NCI-H187 treated with DMSO at 0.1 percent for 48 hours (cell line): Measurements from ENCODE around the gene CYB561D2.
A peak's percentile ranks its signal among the peaks of the same experiment; 100 is the strongest.

Experiments used
- DNase-seq: peaks from one replicate; lab custom pipeline; 2025; lab: John Stamatoyannopoulos, UW

The CYB561D2 gene

DNA sequence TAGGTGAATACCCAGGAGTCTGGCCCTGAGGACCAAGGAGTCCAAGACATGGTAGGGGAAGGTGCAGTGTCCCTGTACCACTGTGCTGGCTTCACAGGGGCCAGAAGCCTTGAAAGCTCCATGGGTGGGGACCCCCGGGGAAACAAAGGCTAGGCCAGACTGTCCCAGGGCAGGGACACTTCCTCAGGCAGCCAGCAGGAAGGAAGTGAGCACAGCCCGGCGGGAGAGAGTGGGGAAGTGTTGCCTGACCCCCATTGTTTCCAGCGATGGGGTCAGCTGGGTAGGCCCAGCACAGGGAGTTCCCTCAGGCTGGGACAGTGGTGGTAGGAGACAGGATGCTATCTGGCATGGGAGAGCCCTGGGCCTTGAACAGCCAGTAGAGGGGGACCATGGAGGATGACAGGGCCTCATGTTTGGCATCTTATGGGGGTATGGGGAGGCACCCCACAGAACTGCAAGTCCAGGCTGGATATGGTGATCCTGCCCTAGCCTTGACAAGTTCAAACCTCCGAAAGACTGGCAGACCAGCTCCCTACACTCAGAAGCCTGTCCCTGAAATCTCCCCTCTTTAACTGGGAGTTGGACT is 27.0 kb upstream of the CYB561D2 start:
- no peak for DNase-seq

DNA sequence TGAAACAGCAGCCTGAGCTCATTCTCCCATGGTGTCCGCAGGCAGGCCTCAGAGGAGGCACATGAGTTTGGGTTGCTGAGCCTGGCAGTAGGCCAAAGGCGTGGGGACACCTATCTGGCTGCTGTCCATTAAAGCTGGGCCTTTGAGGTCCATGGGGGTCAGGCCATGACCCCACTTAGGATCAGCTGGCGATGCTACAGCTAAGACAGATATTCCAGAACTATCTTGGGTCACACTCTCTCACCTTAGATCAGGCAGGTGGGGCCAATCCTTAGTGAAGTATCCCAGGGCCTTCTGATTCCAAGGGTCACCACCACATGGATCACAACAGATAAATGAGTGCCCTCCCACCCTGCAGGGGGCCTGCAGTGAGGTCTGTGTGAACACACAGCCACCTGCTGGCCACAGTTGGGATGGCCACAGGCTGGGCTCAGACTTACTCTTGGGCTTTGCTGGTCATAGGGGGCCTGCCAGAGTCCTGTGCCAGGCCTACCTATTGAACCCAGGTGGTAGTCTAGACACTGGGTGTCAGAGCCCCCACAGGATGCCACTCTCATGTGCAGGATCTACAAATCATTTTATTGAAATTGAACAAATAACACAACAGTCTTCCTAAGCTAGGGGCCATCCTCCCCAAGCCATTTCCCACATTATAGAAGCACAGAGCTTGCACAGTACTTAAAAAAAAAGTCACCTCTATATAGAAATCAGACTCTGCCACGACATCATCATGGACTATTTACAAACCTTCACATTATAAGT is 26.1 kb upstream of the CYB561D2 start:
- no peak for DNase-seq

DNA sequence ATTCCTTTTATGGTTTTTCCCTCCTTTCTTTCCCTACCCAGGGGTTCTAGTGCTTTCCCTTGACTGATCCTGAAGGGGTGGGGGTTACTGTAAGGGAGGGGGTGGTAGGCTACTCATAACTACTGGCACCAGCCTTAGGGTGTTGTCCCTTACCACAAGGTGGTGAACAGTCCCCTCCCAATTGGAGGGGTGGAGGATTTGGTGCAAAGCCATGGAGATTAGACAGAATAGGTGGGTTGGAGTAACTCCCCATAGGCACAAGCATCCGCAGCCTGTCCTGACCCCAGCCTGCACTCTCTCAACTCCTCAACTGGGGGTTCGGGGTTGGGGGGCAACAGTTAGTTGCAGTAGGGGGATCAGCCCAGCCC is 25.6 kb upstream of the CYB561D2 start:
- DNase-seq: no peak

DNA sequence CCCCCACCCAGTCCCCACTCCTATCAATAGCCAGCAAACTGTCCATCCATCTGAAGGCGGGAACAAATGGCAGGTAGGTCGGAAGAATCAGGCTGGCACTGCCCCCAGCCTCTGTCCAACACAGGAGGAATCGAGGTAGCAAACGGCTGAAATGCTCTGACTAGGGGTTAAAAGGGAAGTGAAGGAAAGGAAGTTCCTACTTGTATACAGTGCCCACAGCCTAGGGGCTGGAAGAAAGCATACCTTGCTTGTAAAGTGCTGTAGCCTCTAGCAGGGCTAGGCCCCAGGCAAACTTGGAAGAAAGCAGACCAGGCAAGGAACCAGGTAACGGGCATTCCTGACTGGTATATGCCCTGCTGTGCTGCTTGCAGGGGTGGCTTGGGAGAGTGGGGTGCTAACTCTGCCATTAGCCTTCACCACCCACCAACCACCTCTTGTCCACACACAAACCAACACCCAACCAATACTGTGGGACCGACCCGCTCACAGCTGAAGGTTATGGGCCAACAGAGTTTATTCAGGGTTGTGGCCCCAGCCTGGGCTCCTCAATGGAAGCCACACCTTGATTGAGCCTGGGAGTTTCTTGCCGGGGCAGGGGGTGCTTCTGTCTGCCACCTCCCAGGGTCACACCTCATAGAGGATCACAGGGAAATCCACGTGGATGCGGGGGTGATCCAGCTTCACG is 25.0 kb upstream of the CYB561D2 start:
- no peak for DNase-seq

DNA sequence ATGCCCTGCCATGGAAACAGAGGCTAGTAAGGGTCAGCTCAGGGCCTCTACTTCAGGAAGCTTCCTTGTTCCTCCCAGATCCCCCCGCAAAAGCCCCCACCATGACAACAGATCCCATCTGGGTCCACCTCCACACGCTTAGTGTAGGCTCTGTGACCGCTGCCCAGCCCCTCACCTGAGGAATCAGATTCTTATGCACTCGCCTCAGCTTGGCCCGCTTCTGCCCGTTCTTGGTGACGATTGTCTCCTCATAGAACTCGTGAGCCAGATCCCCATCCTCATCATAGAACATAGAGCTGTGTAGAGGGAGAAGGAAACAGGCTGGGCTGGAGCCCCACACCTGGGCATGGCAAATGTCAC is 24.5 kb upstream of the CYB561D2 start:
- DNase-seq: no peak

DNA sequence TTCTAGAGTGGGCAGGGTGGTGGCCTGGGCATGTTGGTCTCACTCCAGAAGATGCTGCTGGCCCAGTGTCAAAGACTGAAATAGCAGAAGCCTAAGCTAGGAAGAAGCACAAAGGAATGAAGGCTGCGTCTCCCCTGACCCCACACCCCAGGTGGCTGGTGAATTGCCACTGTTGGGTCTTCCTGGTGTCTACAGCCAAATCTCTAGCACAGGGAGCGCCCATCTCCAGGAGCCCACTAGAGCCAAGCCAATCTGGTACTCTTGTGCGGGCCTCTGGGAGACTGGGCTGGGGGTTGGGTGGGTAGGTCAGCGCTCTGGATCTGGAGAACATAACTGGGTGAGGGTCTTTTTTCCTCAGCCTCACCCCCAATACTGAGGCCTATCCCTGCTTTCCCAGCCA is 23.5 kb upstream of the CYB561D2 start:
- no peak for DNase-seq

DNA sequence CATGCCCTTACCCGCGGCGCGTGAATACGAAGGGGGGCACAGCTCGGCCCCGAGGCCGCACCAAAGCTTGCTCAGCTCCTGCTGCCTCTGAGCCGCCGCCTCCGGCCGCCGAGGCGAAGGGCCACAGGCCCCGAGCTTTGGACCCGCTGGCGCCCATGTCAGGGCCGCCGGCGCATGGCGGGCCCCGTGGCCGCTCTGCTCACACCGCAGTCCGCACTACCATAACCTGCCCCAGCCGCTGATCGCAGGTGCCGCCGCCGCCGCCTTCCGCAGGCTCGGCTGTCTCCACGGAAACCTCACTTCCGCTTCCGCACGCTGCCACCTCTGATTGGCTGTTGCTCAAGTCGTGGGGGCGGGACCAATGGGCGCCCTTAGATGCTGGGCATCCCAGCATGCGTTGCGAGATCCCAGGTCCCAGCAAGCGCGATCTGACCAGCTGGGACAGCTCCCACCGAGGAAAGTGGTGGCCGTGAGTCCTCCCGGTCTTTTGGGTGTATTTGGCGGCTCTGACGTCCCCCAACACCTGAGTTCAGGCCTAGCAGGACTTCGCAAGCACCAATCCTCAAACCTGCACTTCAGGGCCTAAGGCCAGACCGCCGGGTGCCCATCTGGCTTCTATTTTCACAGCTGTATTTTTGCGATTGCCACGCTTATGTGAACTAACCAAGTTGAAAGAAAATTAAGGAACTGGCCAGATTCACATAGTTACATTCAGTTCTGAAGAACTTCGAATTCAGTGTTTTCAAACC is 22.5 kb upstream of the CYB561D2 start, which contains the start of gene TUSC2:
Gene TUSC2, minus strand, starts transcription at position 281 of the 749 bp plus-strand sequence. Its CDS starts 124 bp downstream, at position 157.
- peak; percentile 42 for DNase-seq

DNA sequence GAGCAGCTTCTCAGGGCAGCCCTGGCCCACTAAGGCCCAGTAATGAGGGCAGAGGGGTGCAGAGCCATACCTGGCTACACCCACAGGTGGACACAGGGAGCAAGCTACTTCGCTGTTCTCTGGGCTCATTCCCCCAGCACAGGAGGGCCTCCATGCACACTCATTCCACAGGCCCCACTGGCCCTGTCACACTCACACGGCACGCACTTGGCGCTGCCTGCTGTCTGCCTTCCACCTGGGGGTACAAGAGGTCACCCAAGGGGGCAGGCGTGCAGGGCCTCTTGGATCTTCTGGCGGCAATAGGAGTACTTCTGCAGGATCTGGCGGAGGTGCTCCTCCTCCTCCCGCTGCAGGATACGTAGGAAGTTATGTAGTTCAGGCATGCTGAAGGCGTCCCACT is 20.3 kb upstream of the CYB561D2 start:
- no peak for DNase-seq

DNA sequence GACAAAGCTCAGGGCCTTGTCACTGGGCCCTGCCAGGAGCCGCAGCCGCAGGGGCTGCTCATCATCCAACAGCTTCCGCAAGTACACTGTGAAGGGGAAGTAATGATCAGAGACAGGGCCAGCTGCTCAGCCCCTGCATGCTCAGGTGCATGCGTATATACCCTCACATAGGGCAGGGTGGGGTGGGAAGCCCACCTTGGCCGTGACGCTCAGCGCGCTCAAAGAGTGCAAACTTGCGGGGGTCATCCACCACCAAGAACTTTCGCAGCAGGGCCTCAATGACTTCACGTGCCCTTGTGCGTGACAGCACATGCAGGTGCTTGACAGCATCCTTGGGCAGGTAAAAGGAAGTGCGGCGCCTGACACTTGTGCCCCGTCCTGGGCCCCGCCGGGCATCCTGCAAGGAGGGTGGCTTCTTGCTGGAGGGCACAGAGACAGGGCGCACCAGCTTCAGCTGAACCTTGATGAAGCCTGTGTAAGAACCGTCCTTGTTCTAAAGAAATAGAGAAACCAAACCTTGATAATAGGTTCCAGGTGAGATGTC is 19.2 kb upstream of the CYB561D2 start:
- no peak for DNase-seq

DNA sequence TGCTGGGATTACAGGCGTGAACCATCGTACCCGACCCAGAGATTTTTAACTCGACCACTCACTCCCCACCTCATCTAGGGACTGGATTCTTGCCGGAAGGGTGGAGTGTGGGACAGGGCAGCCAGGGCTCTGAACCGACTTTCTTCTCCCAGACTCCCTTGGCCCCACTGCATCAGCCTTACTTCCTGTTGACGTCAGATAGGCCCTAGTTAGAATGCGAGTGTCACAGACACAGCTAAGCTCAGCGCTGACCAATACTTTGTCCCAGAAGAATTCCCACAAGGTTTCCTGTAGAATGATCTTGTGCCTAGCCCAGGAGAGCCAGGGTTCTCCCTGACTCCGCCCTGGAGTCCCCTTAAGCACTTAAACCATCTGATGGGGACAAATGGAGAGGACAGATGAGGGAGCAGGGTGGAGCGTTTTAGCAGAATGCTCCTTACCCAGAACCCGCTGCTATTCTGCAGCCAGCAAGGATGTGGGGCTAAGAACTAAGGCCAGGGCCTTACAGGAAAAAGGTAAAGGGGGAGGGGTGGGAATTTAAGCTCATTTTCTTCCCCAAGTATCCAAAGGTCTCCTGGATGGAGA is 16.8 kb upstream of the CYB561D2 start:
- DNase-seq: no peak

DNA sequence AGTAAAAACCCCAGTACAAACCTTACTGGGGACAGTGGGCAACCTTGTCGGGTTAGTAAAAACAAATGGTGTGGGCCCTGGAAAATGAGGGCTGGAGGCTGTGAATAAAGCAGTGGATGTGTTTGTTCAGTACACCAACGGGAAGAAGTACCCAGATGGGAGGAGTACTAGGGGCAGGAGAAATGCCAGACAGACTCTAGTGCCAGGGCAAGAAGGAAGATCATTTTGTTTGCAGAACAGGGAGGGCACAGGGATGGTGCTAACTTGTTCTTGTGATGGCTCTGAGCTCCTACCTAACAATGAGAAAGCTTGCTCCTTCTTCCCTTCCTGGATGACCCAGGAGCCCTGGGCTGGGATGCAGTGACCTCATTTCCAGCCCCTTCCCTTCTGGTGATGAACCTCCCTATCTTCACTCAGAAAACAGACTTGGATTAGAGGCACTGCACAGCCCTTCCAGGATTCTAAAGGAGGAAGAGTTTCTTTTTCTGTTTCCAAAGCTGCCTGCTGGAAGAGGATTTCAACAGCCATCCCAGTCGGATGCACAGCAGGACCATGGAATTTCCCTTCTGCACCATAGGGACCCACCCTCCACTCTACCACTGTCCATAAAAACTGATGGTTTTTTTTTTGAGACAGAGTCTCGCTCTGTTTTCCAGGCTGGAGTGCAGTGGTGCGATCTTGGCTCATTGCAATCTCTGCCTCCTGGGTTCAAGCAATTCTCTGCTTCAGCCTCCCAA is 16.2 kb upstream of the CYB561D2 start:
- no peak for DNase-seq

DNA sequence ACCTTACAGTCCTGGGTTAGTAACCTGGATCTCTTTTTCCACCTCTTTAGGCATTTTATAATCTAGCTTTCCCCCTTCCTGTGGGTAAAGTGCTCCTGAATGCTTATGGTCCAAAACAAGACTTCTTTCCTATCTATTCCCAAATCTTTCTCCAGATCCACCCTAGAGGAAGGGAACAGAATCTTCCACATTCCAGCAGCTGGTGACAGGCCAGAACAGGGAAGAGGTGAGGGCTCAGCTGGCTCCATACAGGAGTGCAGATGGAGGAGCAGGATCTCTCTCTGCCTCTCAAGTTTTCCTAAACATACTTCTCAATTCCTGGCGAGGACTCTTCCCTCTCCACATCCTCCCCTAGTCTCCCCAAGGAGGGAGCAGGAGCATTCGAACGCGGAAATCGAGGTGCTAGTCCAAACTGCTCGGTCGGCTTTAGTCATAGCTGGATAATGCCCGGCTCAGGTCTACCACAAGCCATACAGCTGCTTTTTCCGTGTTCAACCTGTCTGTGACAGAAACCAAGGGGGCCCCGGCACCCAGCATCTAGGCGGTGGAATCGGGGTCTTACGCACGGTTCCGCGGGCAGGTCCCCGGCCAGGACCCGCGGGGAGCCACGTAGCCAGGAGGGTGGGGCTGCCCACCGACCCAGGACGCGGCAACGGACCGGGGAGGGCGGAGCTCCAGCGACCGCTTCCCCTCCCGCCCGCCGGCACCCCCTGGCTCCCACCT is 14.0 kb upstream of the CYB561D2 start:
- no peak for DNase-seq

DNA sequence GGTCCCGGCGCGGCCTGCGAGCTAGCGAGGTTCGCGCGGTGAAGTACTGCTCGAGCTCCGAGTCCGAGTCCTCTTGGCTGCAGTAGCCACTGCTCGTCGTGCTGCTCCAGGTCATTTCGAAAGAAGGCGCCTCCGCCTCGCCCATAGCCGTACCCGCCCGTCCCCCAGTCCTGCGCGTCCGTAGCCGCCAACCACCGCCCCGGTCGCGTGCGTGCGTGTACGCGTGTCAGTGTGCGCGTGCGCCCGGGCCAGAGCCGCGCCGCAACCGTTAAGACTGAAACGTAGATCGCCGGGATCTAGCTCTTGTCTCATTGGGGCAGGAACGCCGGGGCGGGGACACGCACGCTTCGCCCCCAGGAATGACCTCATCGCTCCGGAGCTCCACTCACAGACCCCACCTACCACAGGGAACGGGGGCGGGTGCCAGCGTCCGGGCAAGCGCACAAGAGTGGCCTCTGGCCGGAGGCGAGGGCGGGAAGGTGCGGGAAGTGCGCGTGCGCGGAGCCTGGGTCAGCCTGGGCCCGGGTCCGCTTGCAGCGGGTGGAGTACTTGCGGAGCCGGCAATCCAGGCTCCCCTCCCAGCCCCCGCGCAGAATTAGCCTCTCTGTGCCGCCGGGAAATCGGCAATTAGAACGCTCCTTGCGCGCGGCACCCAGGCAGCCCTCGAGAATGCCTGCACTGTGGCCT is 13.3 kb upstream of the CYB561D2 start:
- peak; percentile 56 for DNase-seq

DNA sequence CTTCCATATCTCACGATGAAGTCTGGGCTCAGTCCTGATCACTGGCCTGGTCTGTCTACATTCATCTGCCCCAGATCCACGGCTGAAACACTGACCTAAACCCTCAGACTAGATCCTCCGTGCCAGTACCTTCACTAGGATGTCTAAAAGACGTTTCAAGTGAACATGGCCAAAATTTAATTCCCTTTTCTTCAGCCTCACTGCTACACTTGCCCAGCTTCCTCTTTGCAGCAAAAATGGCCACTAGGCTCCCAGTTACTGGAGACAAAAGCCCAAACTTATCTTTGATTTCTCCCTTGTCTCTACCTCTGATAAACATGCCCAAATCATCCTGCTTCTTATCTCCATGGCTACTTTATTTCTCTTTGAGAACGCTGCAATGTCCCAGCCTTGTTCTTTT is 11.7 kb upstream of the CYB561D2 start:
- DNase-seq: no peak

DNA sequence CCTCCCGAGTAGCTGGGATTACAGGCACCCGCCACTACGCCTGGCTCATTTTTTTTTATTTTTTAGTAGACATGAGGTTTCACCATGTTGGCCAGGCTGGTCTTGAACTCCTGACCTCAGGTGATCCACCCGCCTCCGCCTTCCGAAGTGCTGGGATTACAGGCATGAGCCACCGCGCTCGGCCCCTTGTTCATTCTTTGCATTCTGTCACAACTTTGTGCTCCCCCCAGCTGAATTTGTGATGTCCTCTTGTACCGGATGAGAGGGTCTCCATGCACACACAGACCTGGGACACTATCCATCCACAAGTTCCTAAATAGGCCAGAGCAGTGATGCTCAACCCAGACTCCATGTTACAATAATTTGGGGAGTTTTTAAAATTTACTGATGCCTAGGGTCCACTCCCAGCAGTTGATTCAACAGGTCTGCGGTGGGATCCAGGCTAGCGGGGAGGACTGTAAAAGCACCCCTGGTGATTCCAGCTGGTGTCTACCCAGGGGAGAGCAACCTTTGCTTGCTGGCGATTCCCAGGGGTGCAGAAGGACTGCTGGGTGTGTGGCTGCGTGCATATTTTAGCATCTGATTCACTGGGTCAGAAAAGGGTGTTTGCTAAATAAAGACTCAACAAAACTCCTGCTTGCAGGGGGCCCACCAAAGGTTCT is 11.0 kb upstream of the CYB561D2 start:
- no peak for DNase-seq

DNA sequence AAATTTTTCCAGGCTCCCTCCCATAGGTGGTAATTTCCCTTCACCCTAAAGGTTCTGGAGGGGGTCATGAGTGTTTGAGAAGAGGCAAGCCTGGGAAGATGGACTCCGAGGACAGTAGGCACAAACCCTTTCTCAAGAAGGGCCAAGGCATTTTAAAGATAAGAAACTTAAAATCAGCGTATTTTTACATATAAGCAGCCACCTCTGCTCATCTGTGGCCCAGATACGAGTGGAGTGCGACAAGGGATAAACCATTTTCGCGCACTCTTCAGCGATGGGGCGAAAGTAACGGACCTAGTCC is 10.6 kb upstream of the CYB561D2 start:
- no peak for DNase-seq

DNA sequence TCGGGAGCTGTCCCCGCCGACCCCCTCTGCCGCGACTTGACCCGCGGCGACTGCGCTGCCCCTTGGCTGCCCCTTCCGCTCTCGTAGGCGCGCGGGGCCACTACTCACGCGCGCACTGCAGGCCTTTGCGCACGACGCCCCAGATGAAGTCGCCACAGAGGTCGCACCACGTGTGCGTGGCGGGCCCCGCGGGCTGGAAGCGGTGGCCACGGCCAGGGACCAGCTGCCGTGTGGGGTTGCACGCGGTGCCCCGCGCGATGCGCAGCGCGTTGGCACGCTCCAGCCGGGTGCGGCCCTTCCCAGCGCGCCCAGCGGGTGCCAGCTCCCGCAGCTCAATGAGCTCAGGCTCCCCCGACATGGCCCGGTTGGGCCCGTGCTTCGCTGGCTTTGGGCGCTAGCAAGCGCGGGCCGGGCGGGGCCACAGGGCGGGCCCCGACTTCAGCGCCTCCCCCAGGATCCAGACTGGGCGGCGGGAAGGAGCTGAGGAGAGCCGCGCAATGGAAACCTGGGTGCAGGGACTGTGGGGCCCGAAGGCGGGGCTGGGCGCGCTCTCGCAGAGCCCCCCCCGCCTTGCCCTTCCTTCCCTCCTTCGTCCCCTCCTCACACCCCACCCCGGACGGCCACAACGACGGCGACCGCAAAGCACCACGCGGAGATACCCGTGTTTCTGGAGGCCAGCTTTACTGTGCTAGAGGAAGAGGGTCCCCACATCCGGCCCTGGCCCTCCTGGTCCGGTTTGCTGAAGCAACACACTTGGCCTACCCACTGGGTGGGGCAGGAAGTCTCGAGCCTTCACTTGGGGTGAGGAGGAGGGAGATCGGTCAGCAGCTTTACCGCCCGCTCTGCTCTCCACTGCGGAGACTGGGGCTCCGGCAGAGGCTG is 10.0 kb upstream of the CYB561D2 start, which contains the start of gene RASSF1:
Gene RASSF1, minus strand, starts transcription at position 389 of the 882 bp plus-strand sequence. Its CDS starts 31 bp downstream, at position 358.
- DNase-seq: no peak

DNA sequence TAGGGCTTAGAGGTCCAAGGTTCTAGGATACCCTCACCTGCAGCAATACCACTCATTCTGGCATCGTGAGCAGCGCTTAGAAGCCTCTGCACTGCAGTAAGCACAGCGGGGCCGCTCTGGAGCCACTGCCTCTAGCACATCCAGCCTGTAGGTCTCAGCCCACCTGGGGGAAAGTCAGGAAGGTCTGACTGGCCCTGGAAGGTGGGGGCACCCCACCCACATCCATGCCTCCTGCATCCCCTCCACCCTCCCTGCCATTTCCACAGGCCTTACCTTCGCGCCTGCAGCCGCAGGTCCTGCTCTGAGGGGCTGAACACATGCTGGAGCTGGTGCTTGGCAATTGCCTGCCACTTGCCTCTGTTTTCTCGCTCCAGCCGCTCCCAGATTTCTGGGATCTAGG is 9.1 kb upstream of the CYB561D2 start:
- DNase-seq: no peak
